GM18858 (cell line): ENCODE data around the gene FKBP15.

Experiments
- ATAC-seq: cut with Tn5 transposase; IDR thresholded peaks from one replicate; pipeline ENCODE4 v1.9.1; 2021; ENCODE audit not compliant: unreplicated experiment

The FKBP15 gene

GRCh38 chr9:113183956-113184488 is 37.1 kb downstream of the FKBP15 start:
- no peak for ATAC-seq

GRCh38 chr9:113181165-113181564 is 39.9 kb downstream of the FKBP15 start:
- ATAC-seq = no peak

DNA sequence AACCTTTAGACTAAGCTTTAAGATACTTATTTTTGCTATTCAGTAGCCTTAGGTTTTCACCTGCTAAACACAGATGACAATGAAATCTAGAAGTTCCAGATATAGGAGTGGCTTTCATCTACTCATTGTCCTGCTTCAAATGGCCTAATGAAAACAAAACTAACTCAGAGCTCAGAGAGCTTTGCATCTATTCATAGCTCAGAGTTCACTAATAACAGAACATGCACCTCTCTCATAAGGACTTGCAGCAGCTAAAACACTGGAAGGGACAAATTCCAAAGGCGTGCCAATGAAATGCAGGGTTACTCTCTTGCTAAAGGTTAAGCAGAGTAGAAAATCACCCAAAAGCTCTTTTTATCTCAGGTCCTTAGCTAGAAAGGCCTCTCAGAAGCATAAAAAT is 41.2 kb downstream of the FKBP15 start:
- peak; percentile 51 for ATAC-seq

DNA sequence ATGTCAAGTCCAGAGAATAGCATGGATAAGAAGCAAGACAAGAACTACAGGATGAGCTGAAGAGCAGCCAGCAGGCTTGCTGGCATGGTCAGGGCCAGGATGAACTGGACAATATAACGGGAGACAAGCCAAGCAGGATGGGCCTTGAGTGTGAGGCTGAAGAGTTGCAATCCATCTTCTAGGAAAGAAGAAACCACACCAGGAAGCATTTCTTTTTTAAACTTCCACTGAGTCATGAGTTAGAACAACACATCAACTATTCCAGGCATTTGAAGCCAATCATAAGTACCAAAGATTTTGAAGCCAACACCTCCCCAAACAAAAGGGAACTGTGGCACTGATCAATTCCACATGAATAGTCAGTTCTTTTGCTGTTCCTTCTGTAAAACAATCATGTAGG is 43.0 kb downstream of the FKBP15 start:
- no peak for ATAC-seq

GRCh38 chr9:113177251-113177650 is 43.8 kb downstream of the FKBP15 start:
- ATAC-seq = no peak

DNA sequence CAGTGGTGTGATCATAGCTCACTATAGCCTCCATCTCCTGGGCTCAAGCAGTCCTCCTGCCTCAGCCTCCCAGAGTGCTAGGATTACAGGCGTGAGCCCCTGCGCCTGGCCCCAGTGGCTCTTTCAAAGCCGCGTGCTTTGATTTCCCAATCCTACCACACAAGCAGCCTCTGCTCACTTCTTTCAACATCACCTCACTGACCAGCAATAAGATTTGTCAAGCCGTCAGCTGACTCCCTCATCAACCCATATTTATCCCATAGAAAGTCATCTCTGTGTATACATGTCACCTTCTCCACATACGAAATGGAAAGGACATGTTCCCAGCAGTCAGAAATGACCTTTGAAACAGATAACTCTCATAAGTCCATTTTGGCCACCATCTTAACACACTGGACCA is 44.3 kb downstream of the FKBP15 start:
- ATAC-seq = no peak

DNA sequence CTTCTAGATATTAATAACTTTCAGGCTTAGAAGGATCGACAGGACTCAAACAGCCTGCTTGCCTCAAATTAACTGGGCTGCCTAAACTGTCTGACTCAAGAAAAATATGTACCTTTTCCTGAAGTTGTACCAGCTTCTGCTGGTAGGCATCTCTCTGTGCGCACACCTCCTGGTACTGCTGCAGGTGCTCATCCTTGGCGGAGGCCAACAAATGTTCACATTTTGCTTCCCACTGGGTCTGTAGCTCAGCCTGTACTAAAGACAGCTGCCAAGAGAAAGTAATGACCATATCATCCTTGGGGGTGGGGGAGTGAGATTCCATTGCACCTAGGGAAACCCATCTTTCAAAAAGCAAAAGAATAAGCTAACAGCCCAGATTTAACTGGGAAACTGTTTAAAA is 47.7 kb downstream of the FKBP15 start:
- no peak for ATAC-seq

DNA sequence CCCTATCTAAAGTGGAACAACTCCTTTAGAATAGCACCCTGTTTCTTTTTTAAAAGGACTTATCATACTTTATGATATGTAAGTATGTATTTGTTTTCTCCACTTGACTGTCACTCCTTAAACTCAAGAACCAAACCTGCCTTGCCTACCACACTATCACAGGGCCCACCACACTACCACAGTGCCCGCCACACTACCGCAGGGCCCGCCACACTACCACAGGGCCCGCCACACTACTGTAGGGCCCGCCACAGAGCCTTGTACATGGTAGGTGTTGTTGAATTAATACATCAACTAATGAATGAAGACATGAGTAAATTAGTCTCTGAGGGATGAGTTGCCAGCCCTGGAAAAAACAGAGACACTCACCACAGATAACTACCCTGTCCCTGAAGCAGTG is 52.3 kb downstream of the FKBP15 start:
- ATAC-seq = no peak

GRCh38 chr9:113166039-113166438 is 55.0 kb downstream of the FKBP15 start:
- ATAC-seq = no peak

DNA sequence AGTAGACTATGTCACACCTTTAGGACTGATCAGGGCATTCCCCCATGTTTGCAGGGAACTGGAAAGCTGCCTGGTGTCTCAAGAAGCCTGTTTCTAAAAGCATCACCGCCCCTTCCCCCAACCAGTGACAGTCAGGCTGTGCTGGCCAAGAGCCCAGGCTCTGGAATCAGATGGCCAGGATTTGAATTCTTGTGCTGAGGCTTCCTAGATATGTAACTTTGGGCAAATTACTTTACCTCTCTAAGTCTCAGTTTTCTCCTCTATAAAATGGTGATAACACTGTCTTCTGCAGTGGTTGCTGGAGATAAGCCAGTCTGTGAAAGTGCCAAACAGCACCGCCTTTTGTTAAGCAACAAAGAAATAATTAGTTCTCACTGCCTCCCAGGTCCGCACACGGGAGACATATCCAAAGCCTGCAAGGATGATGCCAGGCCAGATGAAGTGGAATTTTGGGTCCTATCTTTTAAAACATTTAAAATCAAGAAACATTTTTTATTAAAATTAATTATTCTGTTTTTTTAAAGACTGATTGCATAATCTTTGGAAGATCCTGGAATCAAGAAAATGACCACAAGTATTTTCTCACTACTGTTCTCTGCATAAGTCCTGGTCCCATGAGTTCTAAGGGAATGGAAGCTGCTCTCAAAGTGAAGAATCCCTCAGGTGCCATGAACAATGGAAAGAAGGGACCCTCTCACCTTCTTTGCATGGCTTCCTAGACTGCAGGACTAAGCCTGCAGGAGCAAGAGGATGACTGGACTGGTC is 56.4 kb downstream of the FKBP15 start:
- no peak for ATAC-seq

- ATAC-seq = no peak
These were observed 58.1 kb downstream of the FKBP15 start for GRCh38 chr9:113163001-113163400.

GRCh38 chr9:113160571-113160970 is 60.5 kb downstream of the FKBP15 start:
- ATAC-seq = no peak

- no peak for ATAC-seq
These were observed 62.6 kb downstream of the FKBP15 start for GRCh38 chr9:113158446-113158845.

DNA sequence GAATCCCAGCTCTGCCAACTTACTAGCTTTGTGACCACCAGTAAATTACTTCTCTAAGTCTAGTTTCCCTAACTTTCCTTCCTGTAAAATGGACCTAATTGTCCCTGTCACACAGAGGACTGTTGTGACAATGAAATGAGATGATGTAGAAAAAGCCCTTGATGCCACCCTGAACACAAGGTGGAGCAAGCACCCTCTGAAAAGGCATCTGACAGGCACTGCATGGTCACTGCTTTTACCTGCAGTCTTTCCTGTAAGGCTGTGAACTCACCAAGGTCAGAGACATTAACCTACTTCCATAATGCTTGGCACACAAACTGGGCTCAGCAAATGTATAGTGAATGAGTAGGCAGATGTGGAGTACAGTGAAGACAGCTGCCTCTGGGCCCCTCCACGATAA is 64.2 kb downstream of the FKBP15 start:
- no peak for ATAC-seq

DNA sequence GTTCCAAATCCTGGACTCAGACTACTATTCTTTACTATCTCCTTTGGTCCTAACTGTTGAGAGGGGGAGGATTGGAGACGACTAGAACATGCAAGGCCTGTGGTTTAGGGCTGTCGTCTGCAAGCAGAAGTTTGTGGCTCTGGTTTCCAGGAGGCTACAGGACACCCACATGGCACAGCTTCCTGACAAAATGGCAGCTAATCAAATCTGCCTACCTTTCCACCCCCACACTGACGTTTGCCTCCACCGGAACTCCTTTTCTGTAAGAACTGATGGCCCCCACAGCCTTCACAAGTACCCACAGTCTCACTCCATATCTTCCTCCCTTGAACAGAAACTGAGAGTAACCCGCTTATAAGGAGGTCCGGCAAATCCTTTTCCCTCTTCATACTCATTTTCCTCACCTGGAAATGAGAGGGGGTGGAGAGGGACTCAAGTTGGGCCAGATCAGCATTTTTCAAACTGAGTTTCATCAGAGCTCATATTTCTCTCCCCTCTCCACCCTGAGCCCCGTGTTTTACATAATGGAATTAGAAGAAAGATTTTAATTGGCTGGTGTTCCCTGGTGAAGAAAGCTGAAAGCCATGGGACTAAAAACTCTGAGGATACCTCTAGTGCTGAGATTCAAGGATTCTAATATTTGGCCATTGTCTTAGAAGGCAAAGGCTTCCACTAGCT is 65.0 kb downstream of the FKBP15 start:
- no peak for ATAC-seq

DNA sequence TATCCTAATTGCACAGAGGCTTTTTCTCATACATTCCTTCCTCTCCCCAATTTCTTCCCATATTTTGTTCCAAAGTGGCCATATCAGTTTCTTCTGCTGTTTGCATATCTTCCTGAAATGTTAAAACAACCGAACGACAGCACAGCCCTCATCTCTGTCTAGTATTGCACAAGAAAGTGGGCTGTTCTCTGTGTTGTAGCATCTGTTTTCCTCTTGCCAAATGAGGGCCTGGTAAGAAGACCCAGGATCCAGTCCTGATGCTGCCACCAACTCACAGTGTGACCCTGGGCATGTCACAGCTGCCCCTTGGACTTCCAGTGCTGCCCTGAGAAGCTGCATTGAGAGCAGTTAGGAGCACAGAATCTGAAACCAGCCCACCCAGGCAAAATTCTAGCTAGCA is 66.1 kb downstream of the FKBP15 start:
- no peak for ATAC-seq

DNA sequence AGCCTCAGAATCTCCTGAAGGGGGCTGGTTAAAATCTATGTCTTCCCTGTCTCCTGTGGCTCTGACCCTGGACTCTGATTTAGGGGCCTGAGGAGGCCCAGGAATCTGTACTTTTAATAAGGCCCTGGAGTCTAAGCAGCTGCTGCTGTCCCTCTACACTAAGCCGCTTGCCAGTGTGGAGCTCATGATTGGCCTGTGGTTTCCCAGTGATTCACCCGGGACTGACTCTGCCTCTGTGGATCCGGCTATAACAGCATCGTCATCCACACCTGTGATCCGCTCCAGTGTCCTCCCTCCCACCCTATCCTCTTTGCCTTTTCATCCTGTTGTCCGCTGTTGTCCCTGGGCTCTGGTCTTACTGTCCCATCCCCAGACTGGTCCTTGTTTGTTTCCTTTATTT is 66.6 kb downstream of the FKBP15 start:
- no peak for ATAC-seq

- no peak for ATAC-seq
These were observed 67.5 kb downstream of the FKBP15 start for GRCh38 chr9:113153599-113153998.

- no peak for ATAC-seq
These were observed 68.4 kb downstream of the FKBP15 start for GRCh38 chr9:113152699-113153098.

DNA sequence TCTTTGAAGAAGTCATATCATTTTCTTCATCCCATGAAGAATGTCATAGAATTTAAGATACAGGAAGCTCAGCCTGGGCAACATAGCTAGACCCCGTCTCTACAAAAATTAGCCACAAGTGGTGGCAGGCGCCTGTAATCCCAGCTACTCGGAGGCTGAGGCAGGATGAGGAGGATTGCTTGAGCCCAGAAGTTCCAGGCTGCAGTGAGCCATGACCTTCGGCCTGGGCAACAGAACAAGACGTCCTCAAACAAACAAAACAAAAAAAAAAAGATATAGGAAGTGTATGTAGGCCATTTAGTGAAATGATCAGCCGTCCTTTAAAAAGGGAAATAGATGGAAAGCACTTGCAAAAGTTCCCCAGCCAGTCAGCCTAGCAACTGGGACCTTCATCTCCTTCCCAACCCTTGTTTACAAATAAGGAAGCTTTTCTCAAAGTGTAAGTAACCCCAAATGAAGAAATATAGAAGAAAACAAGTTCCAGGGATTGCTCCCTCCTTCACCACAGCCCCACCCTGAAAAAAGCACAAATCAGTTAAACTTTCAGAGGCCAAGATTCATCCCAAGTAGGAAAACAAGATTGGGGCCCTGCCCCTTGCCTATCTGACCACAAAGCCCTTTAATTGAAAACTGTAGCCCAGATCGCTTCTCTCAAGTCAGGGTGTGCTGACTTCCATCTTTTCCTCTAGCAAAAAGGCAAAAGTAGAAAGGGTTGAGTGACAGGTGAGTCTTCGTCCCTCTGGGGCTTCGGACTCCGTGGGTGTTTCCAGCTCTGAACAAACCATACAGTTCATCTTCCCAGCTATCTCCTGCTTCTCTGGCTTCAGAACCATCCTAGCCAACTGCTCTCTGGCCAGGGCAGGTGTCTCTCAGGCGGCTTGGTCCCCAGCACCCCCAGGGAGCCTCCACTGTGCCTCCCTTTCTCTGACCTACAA is 69.1 kb downstream of the FKBP15 start:
- no peak for ATAC-seq
